Lung (tissue), 12 donors: Measurements from ENCODE around the gene PBXIP1. TPM values are rescaled to one million over a fixed set of nuclear protein-coding genes. Genes with fewer than 3 reads are reported as not detected.
A peak's percentile ranks its signal among the peaks of the same experiment; 100 is the strongest.
"Not testable (repeated sequence)": the region's sequence is repeated elsewhere in the genome, so short reads cannot be mapped to it uniquely, and the experiment has no call there.

Experiments
- ATAC-seq: fragments of 200-7000 bp; cut with Tn5 transposase; one replicate; pipeline ENCODE4 v1.9.1; 2020; ENCODE audit warnings: moderate number of reproducible peaks; ENCODE audit not compliant: insufficient read depth, low FRiP score
- DNase-seq, 3 donors: peaks; one replicate each; pipeline ENCODE4 v3.0.0-alpha.2; 2013 to 2017
- H3K27ac ChIP-seq, 2 donors: one replicate each; pipeline ENCODE4 v1.5.1; 2013; ENCODE audit warnings: mild to moderate bottlenecking in 2 of 2, moderate library complexity in 2 of 2, control low read depth in 1 of 2, inconsistent platforms in 1 of 2, low read depth in 1 of 2, low read length in 1 of 2
- H3K27me3 ChIP-seq, 3 donors: one replicate each; pipeline ENCODE4 v1.5.1; 2013; ENCODE audit warnings: low read length in 2 of 3; ENCODE audit not compliant: control insufficient read depth in 3 of 3, insufficient read depth in 3 of 3
- H3K36me3 ChIP-seq, 4 donors: one replicate each; pipeline ENCODE4 v1.5.1; 2013; ENCODE audit warnings: low read length in 4 of 4, mild to moderate bottlenecking in 1 of 4, moderate library complexity in 1 of 4; ENCODE audit not compliant: control insufficient read depth in 4 of 4, insufficient read depth in 4 of 4
- H3K4me1 ChIP-seq, 5 donors: one replicate each; pipeline ENCODE4 v1.5.1; 2013; ENCODE audit warnings: low read length in 5 of 5, mild to moderate bottlenecking in 2 of 5, moderate library complexity in 1 of 5; ENCODE audit not compliant: control insufficient read depth in 5 of 5, insufficient read depth in 5 of 5
- H3K4me3 ChIP-seq: one replicate; pipeline ENCODE4 v1.5.1; 2013; ENCODE audit warnings: mild to moderate bottlenecking, control low read depth, moderate library complexity
- H3K9ac ChIP-seq, 2 donors: one replicate each; pipeline ENCODE4 v1.5.1; 2013; ENCODE audit warnings: low read length in 2 of 2, control low read depth in 1 of 2; ENCODE audit not compliant: insufficient read depth in 1 of 2
- H3K9me3 ChIP-seq, 4 donors: one replicate each; pipeline ENCODE4 v1.5.1; 2013; ENCODE audit warnings: low read length in 3 of 4, mild to moderate bottlenecking in 1 of 4, moderate library complexity in 1 of 4; ENCODE audit not compliant: control insufficient read depth in 4 of 4, insufficient read depth in 3 of 4
- WGBS, 2 donors: extraction: QIAGEN DNeasy Blood & Tissue Kit; methylation state at CpG; one replicate each; pipeline ENCODE4 v1.1.7; 2013; 5-methylcytosine and 5-hydroxymethylcytosine counted together
- polyA plus RNA-seq, 2 donors: library from polyadenylated mRNA; stranded (reverse); fragments of 200-250 nt; gene quantifications; one replicate each; pipeline ENCODE4 v1.2.1, GENCODE V29; 2013
- total RNA-seq, 2 donors: library from RNA; depleted of rRNA in 1 of 2; stranded (reverse); fragments of >200 nt in 1 of 2; gene quantifications; one replicate each; pipeline ENCODE4 v1.2.1, GENCODE V29; 2014 to 2021
- TF ChIP-seq, protein P1 (sequence below): IDR thresholded peaks from 2 replicates; pipeline ENCODE4 v1.5.1; 2012; ENCODE audit warnings: mild to moderate bottlenecking; ENCODE audit errors: control extremely low read depth, extremely low read depth
- donor health status: control.
- donor health status: control.
- donor health status: Bipolar disorder and iron deficiency.
- donor health status: healthy.
- donor health status: DM: yes; HTN: yes; CAD: no.

Gene PBXIP1
- total and polyA plus RNA-seq, 4 donors: 32.8 to 178 (median 35.3) TPM

DNA sequence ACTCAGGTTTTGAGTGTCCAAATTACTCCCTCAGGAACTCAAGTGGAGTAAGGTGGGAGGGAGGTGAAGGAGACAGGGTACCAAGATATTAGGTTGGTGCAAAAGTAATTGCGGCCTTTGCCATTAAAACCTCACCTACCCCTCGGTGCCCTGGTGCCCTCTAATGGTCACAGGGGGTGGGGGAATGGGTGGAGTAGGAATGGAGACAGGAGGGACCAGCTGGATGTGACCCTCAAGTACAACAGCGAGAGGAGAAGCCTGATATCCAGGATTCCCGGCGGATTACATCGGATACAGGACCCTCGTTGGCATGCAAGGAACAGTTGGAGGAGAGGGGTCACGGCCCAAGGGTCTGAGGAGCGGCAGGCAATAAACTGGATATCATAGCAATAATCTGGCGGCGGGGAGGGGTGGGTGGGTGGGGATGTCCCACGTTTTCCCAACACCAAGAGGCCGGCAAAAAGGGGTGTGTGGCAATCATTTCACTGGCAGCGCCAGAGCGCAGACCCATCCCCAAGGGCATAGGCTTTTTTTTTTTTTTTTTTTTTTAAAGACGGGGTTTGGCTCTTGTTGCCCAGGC lies 42.4 kb upstream of the PBXIP1 start:
- H3K27me3 ChIP-seq: no peaks in the 10 kb centered on the region
- H3K27ac ChIP-seq: no peak overlapping the region
- ATAC-seq (no peak), DNase-seq (no peak)
- H3K4me3 ChIP-seq: no peak overlapping the region
- WGBS, 2 donors: 75 to 76% methylated on average over 15 to 16 of the region's 16 CpGs
- H3K9ac ChIP-seq: no peak overlapping the region
- H3K36me3 ChIP-seq: no peaks in the 10 kb centered on the region
- TF ChIP-seq, protein P1, sequence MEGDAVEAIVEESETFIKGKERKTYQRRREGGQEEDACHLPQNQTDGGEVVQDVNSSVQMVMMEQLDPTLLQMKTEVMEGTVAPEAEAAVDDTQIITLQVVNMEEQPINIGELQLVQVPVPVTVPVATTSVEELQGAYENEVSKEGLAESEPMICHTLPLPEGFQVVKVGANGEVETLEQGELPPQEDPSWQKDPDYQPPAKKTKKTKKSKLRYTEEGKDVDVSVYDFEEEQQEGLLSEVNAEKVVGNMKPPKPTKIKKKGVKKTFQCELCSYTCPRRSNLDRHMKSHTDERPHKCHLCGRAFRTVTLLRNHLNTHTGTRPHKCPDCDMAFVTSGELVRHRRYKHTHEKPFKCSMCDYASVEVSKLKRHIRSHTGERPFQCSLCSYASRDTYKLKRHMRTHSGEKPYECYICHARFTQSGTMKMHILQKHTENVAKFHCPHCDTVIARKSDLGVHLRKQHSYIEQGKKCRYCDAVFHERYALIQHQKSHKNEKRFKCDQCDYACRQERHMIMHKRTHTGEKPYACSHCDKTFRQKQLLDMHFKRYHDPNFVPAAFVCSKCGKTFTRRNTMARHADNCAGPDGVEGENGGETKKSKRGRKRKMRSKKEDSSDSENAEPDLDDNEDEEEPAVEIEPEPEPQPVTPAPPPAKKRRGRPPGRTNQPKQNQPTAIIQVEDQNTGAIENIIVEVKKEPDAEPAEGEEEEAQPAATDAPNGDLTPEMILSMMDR: no peak
- H3K4me1 ChIP-seq: peaks cover 0 to 20% (median 5%) of the 10 kb centered on the region in 5 donors
- no peaks in the 10 kb centered on the region for H3K9me3 ChIP-seq

DNA sequence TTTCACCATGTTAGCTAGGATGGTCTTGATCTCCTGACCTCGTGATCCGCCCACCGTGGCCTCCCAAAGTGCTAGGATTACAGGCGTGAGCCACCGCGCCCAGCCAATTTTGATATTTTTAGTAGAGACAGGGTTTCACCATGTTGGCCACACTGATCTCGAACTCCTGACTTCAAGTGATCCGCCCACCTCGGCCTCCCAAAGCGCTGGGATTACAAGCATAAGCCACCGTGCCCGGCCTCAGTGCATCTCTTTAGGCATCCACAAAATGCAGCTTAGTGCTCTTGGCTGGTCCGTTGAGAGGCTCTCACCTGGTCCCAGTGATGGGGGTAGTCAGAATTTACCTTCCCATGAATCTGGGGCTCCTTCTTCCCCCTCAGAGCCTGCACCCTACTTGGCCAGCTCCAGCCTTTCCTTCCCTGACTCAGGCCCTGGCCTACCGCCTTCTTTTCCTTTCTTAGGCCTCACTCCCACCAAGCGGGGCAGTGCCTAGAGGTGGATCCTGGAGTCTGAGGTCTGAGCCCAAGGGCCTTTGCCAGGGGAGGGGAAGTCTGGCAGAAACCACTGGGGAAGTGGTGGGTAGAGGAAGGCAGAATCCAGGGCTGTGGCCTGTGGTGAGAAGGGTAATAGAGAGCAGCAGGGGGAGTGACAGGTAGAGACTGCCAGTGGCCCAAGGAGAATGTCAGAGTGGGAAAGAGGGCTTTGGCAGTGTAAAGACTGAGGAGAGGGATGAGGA lies 41.2 kb upstream of the PBXIP1 start:
- Histone ChIP-seq H3K9me3 (no peaks in the 10 kb centered on the region), H3K27me3 (no peaks in the 10 kb centered on the region), H3K27ac (no peak overlapping the region), H3K36me3 (no peaks in the 10 kb centered on the region), H3K9ac (no peak overlapping the region), H3K4me1 (peaks cover 0 to 16% (median 5%) of the 10 kb centered on the region in 5 donors), H3K4me3 (no peak overlapping the region)
- TF ChIP-seq, protein P1: no peak
- ATAC-seq: no peak
- no peak for DNase-seq
- WGBS, 2 donors: 71 to 77% methylated on average over 15 of the region's 15 CpGs

DNA sequence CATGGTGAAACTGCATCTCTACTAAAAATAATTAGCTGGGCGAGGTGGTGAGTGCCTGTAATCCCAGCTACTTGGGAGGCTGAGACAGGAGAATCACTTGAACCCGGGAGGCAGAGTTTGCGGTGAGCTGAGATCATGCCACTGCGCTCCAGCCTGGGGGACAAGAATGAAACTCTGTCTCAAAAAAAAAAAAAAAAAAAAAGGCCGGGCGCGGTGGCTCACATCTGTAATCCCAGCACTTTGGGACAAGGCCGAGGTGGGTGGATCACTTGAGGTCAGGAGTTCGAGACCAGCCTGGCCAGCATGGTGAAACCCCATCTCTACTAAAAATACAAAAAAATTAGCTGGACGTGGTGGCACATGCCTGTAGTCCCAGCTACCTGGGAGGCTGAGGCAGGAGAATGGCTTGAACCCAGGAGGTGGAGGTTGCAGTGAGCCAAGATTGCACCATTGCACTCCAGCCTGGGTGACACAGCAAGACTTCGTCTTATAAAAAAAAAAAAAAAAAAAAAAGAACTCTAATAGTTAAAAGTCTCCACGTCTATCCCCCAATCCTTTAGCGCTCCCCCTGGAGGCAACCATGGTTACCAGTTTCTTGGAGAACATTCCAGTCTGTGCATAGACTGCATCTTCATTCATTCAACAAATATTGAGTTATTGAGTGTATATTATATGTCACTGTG lies 39.5 kb upstream of the PBXIP1 start:
- not testable (repeated sequence) for ATAC-seq, H3K36me3 ChIP-seq, H3K27ac ChIP-seq, H3K27me3 ChIP-seq, H3K9ac ChIP-seq, H3K9me3 ChIP-seq, H3K4me3 ChIP-seq
- peak; percentile 79 to 85 (median 82) for DNase-seq
- TF ChIP-seq, protein P1: peak; percentile 5
- 63 to 72% methylated on average over 10 to 13 of the region's 13 CpGs for WGBS, 2 donors
- peaks cover 0 to 13% (median 5%) of the 10 kb centered on the region in 5 donors for H3K4me1 ChIP-seq
